NT2/D1 (cell line): ENCODE data around the gene CD81.

Source experiments
- SUZ12 ChIP-seq: IDR thresholded peaks from 2 replicates; pipeline ENCODE4 v1.6.1; 2011; ENCODE audit not compliant: insufficient read length, insufficient read depth; ENCODE audit errors: extremely low read depth
- YY1 ChIP-seq: IDR thresholded peaks from 2 replicates; pipeline ENCODE4 v1.6.1; 2011; ENCODE audit not compliant: insufficient read length, insufficient read depth
- ZNF274 ChIP-seq: IDR thresholded peaks from 2 replicates; pipeline ENCODE4 v1.6.1; 2011; ENCODE audit warnings: mild to moderate bottlenecking, low read depth, low read length

- no peak for TF ChIP-seq YY1
- no peak for TF ChIP-seq ZNF274
- TF ChIP-seq SUZ12 = no peak
Measured at GRCh38 chr11:2425506-2425905, 48.4 kb downstream of the CD81 start.
